ENCODE results near the gene F12.

F12 gene

GRCh38 chr5:177449140-177450061, 40.0 kb upstream of the F12 start:
- H3K4me1 Mint-ChIP-seq (ENCODE audit: low read depth) = peaks cover 52% of the 10 kb centered on the region
- no peaks in the 10 kb centered on the region for H3K9me3 Mint-ChIP-seq
- no peak overlapping the region for H3K4me3 Mint-ChIP-seq
- no peaks in the 10 kb centered on the region for H3K27me3 Mint-ChIP-seq
- no peaks in the 10 kb centered on the region for H3K36me3 Mint-ChIP-seq (ENCODE audit: low read depth)
- H3K27ac Mint-ChIP-seq = no peak overlapping the region

- Mint-ChIP-seq H3K27me3 (no peaks in the 10 kb centered on the region), H3K36me3 (ENCODE audit: low read depth) (no peaks in the 10 kb centered on the region), H3K4me3 (peak overlapping the region; percentile 75), H3K9me3 (no peaks in the 10 kb centered on the region), H3K4me1 (ENCODE audit: low read depth) (peaks cover 53% of the 10 kb centered on the region), H3K27ac (peak overlapping the region; percentile 84)
Measured at GRCh38 chr5:177448244-177448950, 39.0 kb upstream of the F12 start.

- Mint-ChIP-seq H3K27me3 (no peaks in the 10 kb centered on the region), H3K36me3 (ENCODE audit: low read depth) (no peaks in the 10 kb centered on the region), H3K9me3 (no peaks in the 10 kb centered on the region), H3K4me3 (peak overlapping the region; percentile 75), H3K27ac (peak overlapping the region; percentile 77), H3K4me1 (ENCODE audit: low read depth) (peaks cover 46% of the 10 kb centered on the region)
Measured at GRCh38 chr5:177447611-177448243, 38.4 kb upstream of the F12 start.

- Mint-ChIP-seq H3K9me3 (no peaks in the 10 kb centered on the region), H3K4me3 (peak overlapping the region; percentile 75), H3K36me3 (ENCODE audit: low read depth) (peaks cover 5% of the 10 kb centered on the region), H3K27me3 (no peaks in the 10 kb centered on the region), H3K4me1 (ENCODE audit: low read depth) (peaks cover 44% of the 10 kb centered on the region), H3K27ac (no peak overlapping the region)
Measured at GRCh38 chr5:177447066-177447610, 37.8 kb upstream of the F12 start.

GRCh38 chr5:177446200-177447065, 37.1 kb upstream of the F12 start, which contains the start of gene PRR7:
PRR7 (plus strand) TSS chr5:177446814; CDS start chr5:177455068, 8,254 bp downstream.
- peak within 1 kb of the TSS; percentile 77 for H3K27ac Mint-ChIP-seq
- no peaks in the 10 kb centered on the region for H3K27me3 Mint-ChIP-seq
- peaks cover 40% of the 10 kb centered on the region for H3K4me1 Mint-ChIP-seq (ENCODE audit: low read depth)

GRCh38 chr5:177445917-177446199, 36.5 kb upstream of the F12 start:
- H3K27me3 Mint-ChIP-seq = no peaks in the 10 kb centered on the region
- peak overlapping the region; percentile 68 for H3K27ac Mint-ChIP-seq
- peaks cover 44% of the 10 kb centered on the region for H3K4me1 Mint-ChIP-seq (ENCODE audit: low read depth)
- peak overlapping the region; percentile 75 for H3K4me3 Mint-ChIP-seq
- H3K9me3 Mint-ChIP-seq = no peaks in the 10 kb centered on the region
- peaks cover 6% of the 10 kb centered on the region for H3K36me3 Mint-ChIP-seq (ENCODE audit: low read depth)

More at GRCh38 chr5:177446200-177447065, 37.1 kb upstream of the F12 start, which contains the start of gene PRR7:
- Mint-ChIP-seq H3K4me3 (peak within 1 kb of the TSS; percentile 75), H3K9me3 (no peaks in the 10 kb centered on the region), H3K36me3 (ENCODE audit: low read depth) (peaks cover 6% of the 10 kb centered on the region)

- Mint-ChIP-seq H3K9me3 (no peaks in the 10 kb centered on the region), H3K27ac (peak overlapping the region; percentile 68), H3K27me3 (no peaks in the 10 kb centered on the region), H3K36me3 (ENCODE audit: low read depth) (peaks cover 6% of the 10 kb centered on the region), H3K4me3 (peak overlapping the region; percentile 75), H3K4me1 (ENCODE audit: low read depth) (peaks cover 48% of the 10 kb centered on the region)
Measured at GRCh38 chr5:177445052-177445916, 35.9 kb upstream of the F12 start.

- Mint-ChIP-seq H3K27ac (peak overlapping the region; percentile 68), H3K36me3 (ENCODE audit: low read depth) (peaks cover 13% of the 10 kb centered on the region), H3K4me3 (peak overlapping the region; percentile 75), H3K27me3 (no peaks in the 10 kb centered on the region), H3K4me1 (ENCODE audit: low read depth) (peaks cover 57% of the 10 kb centered on the region), H3K9me3 (no peaks in the 10 kb centered on the region)
Measured at GRCh38 chr5:177444106-177445051, 35.0 kb upstream of the F12 start.

GRCh38 chr5:177443144-177443983, 34.0 kb upstream of the F12 start:
- H3K27me3 Mint-ChIP-seq = no peaks in the 10 kb centered on the region
- no peak overlapping the region for H3K27ac Mint-ChIP-seq
- H3K4me3 Mint-ChIP-seq = no peak overlapping the region
- peaks cover 21% of the 10 kb centered on the region for H3K36me3 Mint-ChIP-seq (ENCODE audit: low read depth)
- no peaks in the 10 kb centered on the region for H3K9me3 Mint-ChIP-seq
- H3K4me1 Mint-ChIP-seq (ENCODE audit: low read depth) = peaks cover 57% of the 10 kb centered on the region

GRCh38 chr5:177442066-177442826, 32.9 kb upstream of the F12 start:
- no peaks in the 10 kb centered on the region for H3K9me3 Mint-ChIP-seq
- H3K4me3 Mint-ChIP-seq = no peak overlapping the region
- peaks cover 54% of the 10 kb centered on the region for H3K4me1 Mint-ChIP-seq (ENCODE audit: low read depth)
- H3K27ac Mint-ChIP-seq = no peak overlapping the region
- H3K27me3 Mint-ChIP-seq = no peaks in the 10 kb centered on the region
- H3K36me3 Mint-ChIP-seq (ENCODE audit: low read depth) = peaks cover 32% of the 10 kb centered on the region

GRCh38 chr5:177440990-177441780, 31.8 kb upstream of the F12 start:
- Mint-ChIP-seq H3K27ac (peak overlapping the region; percentile 11), H3K36me3 (ENCODE audit: low read depth) (peaks cover 42% of the 10 kb centered on the region), H3K4me3 (no peak overlapping the region), H3K4me1 (ENCODE audit: low read depth) (peaks cover 61% of the 10 kb centered on the region), H3K27me3 (no peaks in the 10 kb centered on the region), H3K9me3 (no peaks in the 10 kb centered on the region)
